ENCODE results near the gene KMT2E.

The KMT2E gene

GRCh38 chr7:105131890-105132289 is 117.9 kb downstream of the KMT2E start:
- DNase-seq, result no peak

GRCh38 chr7:105132335-105132734 is 118.3 kb downstream of the KMT2E start:
- no peak for DNase-seq

GRCh38 chr7:105132835-105133234 is 118.8 kb downstream of the KMT2E start:
- no peak for DNase-seq

GRCh38 chr7:105133358-105133757 is 119.4 kb downstream of the KMT2E start:
- DNase-seq, result no peak

GRCh38 chr7:105133986-105134655 is 120.1 kb downstream of the KMT2E start:
- DNase-seq, result no peak

GRCh38 chr7:105136221-105136620 is 122.2 kb downstream of the KMT2E start:
- DNase-seq, result no peak

GRCh38 chr7:105137898-105138297 is 123.9 kb downstream of the KMT2E start:
- DNase-seq, result no peak

GRCh38 chr7:105139381-105139780 is 125.4 kb downstream of the KMT2E start:
- DNase-seq, result no peak

GRCh38 chr7:105141068-105141467 is 127.1 kb downstream of the KMT2E start:
- DNase-seq, result no peak

GRCh38 chr7:105149827-105150226 is 135.8 kb downstream of the KMT2E start:
- no peak for DNase-seq

GRCh38 chr7:105151152-105151551 is 137.1 kb downstream of the KMT2E start:
- no peak for DNase-seq

GRCh38 chr7:105153531-105153930 is 139.5 kb downstream of the KMT2E start:
- DNase-seq, result no peak

GRCh38 chr7:105154084-105154483 is 140.1 kb downstream of the KMT2E start:
- no peak for DNase-seq

GRCh38 chr7:105156731-105157130 is 142.7 kb downstream of the KMT2E start:
- DNase-seq, result no peak

- DNase-seq, result no peak
Measured at GRCh38 chr7:105157278-105157677, 143.3 kb downstream of the KMT2E start.

- no peak for DNase-seq
Measured at GRCh38 chr7:105161366-105161765, 147.4 kb downstream of the KMT2E start.

Data from NCI-H2081 treated with DMSO at 0.1 percent for 48 hours (cell line).